ENCODE data around the gene CDPF1. TPM values are rescaled to one million over a fixed set of nuclear protein-coding genes. Genes with fewer than 3 reads are reported as not detected.

CDPF1 gene
- total and polyA plus RNA-seq, 2 donors from 2014 or later: 10.2 to 13.3 TPM

GRCh38 chr22:46212195-46212594 is 37.9 kb downstream of the CDPF1 start:
- no peak overlapping the region for H3K9ac ChIP-seq (ENCODE audit: low read length in 3 of 3)
- no peak for DNase-seq
- no peak overlapping the region for H3K4me3 ChIP-seq (ENCODE audit: low read length in 3 of 3)
- H3K9me3 ChIP-seq (ENCODE audit: control insufficient read depth in 2 of 3, insufficient read depth in 1 of 3, low read length in 3 of 3): no peaks in the 10 kb centered on the region
- intact Hi-C loops (cut with DNase I): no loop called here
- TF ChIP-seq CTCF (IDR thresholded peaks at IDR 0.05; ENCODE audit: borderline replicate concordance, extremely low read depth, insufficient read depth): no peak
- FAIRE-seq: no peak
- no peak overlapping the region for H3K27ac ChIP-seq (ENCODE audit: low read depth in 2 of 2, low read length in 2 of 2)
- H3K4me1 ChIP-seq (ENCODE audit: control insufficient read depth in 2 of 3, insufficient read depth in 2 of 3, low read depth in 1 of 3, low read length in 3 of 3): no peaks in the 10 kb centered on the region
- no peaks in the 10 kb centered on the region for H3K27me3 ChIP-seq (ENCODE audit: control insufficient read depth, insufficient read depth, low read length)
- peaks cover 2 to 41% (median 21%) of the 10 kb centered on the region in 3 donors for H3K36me3 ChIP-seq (ENCODE audit: control insufficient read depth in 2 of 3, insufficient read depth in 3 of 3, low read length in 3 of 3)

- Histone ChIP-seq H3K4me1 (ENCODE audit: control insufficient read depth in 2 of 3, insufficient read depth in 2 of 3, low read depth in 1 of 3, low read length in 3 of 3) (no peaks in the 10 kb centered on the region), H3K36me3 (ENCODE audit: control insufficient read depth in 2 of 3, insufficient read depth in 3 of 3, low read length in 3 of 3) (peaks cover 2 to 38% (median 11%) of the 10 kb centered on the region in 3 donors), H3K9ac (ENCODE audit: low read length in 3 of 3) (no peak overlapping the region), H3K9me3 (ENCODE audit: control insufficient read depth in 2 of 3, insufficient read depth in 1 of 3, low read length in 3 of 3) (no peaks in the 10 kb centered on the region), H3K27me3 (ENCODE audit: control insufficient read depth, insufficient read depth, low read length) (no peaks in the 10 kb centered on the region), H3K4me3 (ENCODE audit: low read length in 3 of 3) (no peak overlapping the region), H3K27ac (ENCODE audit: low read depth in 2 of 2, low read length in 2 of 2) (no peak overlapping the region)
- no peak for TF ChIP-seq CTCF (IDR thresholded peaks at IDR 0.05; ENCODE audit: borderline replicate concordance, extremely low read depth, insufficient read depth)
- intact Hi-C loops (cut with DNase I): no loop called here
- FAIRE-seq: no peak
- DNase-seq: no peak
Observed at GRCh38 chr22:46209262-46209661, 40.8 kb downstream of the CDPF1 start.

- Histone ChIP-seq H3K27me3 (ENCODE audit: control insufficient read depth, insufficient read depth, low read length) (no peaks in the 10 kb centered on the region), H3K27ac (ENCODE audit: low read depth in 2 of 2, low read length in 2 of 2) (no peak overlapping the region), H3K4me3 (ENCODE audit: low read length in 3 of 3) (no peak overlapping the region), H3K4me1 (ENCODE audit: control insufficient read depth in 2 of 3, insufficient read depth in 2 of 3, low read depth in 1 of 3, low read length in 3 of 3) (no peaks in the 10 kb centered on the region), H3K9me3 (ENCODE audit: control insufficient read depth in 2 of 3, insufficient read depth in 1 of 3, low read length in 3 of 3) (peaks cover 0 to 2% (median 0%) of the 10 kb centered on the region in 3 donors), H3K36me3 (ENCODE audit: control insufficient read depth in 2 of 3, insufficient read depth in 3 of 3, low read length in 3 of 3) (peaks cover 2 to 35% (median 6%) of the 10 kb centered on the region in 3 donors), H3K9ac (ENCODE audit: low read length in 3 of 3) (no peak overlapping the region)
- intact Hi-C loops (cut with DNase I): no loop called here
- no peak for FAIRE-seq
- DNase-seq: no peak
- TF ChIP-seq CTCF (IDR thresholded peaks at IDR 0.05; ENCODE audit: borderline replicate concordance, extremely low read depth, insufficient read depth): no peak
Observed at GRCh38 chr22:46203601-46203980, 46.5 kb downstream of the CDPF1 start.
